Left lobe of liver (tissue), 2 donors: Measurements from ENCODE around the gene CMTM5. TPM values are rescaled to one million over a fixed set of nuclear protein-coding genes. Genes with fewer than 3 reads are reported as not detected.

ENCODE experiments used
- ATAC-seq: fragments of 200-7000 bp; cut with Tn5 transposase; one replicate; pipeline ENCODE4 v1.9.1; 2020; ENCODE audit warnings: mild to moderate bottlenecking, moderate library complexity
- DNase-seq: peaks from one replicate; pipeline ENCODE4 v3.0.0-alpha.2; 2020; ENCODE audit warnings: low spot score
- total RNA-seq: library from RNA; stranded (reverse); gene quantifications from one replicate; pipeline ENCODE4 v1.2.1, GENCODE V29; 2021
- donor health status: DM: no; HTN: no; CAD: no; lungs with moderate emphysema.
- donor health status: DM: no; HTN: yes; CAD: no.

The CMTM5 gene
- not detected for total RNA-seq

DNA sequence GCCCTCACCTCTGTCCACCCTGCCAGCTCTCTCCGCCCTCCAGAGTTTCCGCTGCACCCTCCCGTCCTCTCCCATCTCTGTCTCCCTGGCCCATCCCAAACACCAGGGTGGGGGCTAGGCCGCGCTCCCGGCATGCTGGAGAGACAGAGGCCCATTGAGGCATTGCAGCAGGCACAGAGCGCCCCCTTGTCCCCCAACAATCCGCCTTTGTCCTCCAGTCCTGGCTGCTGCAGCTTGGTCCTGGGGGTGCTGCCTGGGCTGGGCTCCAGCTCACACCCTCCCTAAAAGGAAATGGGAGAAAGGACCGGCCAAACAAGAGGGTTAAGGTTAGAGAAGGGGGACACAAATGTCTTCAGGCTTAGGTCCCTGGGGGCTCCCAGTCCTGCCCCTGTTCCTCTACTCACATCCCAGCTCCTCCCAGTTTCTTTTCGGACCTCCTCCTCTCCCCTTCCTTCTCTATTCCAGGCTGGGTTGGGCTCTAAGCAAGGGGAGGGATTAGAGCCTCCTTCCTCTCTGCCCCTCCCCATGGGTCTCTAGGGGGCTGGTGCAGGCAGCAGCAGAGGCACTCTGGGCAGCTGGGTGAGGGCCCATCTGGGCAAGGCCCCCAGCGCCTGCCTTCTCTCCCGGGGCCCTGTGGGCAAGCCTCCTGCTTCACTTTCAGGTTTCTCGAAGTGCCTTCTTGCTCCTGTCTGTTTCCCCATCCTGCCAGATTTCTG is at the start of gene CMTM5:
CMTM5 (plus strand) TSS at position 565 of the 716 bp plus-strand sequence. CDS start 206 bp downstream, outside the sequence.
- DNase-seq (no peak), ATAC-seq (no peak)

- ATAC-seq (peak; percentile 89), DNase-seq (peak; percentile 63)
These were observed 48.7 kb upstream of the CMTM5 start for GRCh38 chr14:23327947-23328744.

DNA sequence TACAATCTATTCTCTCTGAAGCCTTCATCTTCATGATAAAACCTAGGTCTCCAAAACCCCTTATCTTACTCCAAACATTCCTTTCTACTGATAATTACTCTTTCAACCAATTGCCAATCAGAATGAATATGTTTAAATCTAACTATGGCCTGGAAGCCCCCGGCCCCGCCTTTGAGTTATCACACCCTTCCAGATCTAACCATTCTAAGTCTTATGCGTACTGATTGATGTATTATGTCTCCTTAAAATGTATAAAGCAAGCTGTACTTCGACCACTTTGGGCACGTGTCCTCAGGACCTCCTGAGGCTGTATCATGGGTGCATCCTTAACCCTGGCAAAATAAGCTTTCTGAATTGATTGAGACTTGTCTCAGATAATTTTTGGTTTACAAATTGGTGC is 41.2 kb upstream of the CMTM5 start:
- no peak for ATAC-seq
- DNase-seq, result no peak

DNA sequence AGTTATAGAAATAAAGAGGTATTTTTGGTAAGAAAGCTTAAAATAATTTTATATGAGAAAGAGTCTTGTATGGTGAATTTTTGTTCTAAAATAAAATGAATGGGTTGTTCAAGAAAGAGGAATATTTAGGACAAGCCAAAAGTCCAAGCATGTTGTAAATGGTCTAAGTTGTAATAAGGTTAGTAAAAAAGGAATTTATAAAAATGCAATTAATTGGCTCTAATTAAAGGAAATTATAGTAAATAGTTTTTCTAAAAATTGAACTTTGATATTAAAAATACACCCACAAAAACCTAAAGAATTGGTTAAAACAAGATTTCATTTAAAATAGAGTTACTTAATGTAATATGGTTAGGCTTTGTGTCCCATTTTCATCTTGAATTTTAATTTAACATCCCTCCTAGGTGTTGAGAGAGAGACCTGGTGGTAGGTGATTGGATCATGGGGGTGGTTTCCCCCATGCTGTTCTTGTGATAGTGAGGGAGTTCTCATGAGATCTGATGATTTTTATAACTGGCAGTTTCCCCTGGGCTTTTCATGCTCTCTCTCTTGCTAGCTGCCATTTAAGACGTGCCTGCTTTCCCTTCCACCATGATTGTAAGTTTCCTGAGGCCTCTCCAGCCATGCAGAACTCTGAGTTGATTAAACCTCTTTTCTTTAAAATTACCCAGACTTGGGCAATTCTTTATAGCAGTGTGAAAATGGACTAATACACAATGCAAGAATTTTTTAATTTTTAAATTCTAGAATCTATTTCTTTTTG is 37.2 kb upstream of the CMTM5 start:
- DNase-seq, result no peak
- no peak for ATAC-seq

DNA sequence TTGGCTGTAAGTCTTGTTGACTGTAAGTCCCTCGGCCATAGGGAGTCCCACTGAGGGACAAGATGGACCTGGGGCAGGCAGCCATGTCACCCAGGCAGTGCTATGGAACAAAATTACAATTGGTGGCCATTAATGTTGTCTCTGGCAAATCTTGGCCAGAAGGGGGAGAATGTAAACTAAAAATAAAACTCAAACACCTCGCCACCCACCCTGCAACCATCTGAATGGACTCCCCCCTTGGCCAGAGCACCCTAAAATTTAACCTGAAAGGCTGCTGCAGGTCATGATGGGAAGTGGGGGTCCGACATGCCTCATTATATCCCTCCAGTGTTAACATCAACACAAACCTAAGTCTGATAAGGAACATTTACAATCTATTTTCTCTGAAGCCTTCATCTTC is 32.4 kb upstream of the CMTM5 start:
- ATAC-seq (no peak), DNase-seq (peak; percentile 4)

GRCh38 chr14:23345987-23346692 is 30.7 kb upstream of the CMTM5 start:
- DNase-seq (peak; percentile 18), ATAC-seq (no peak)

GRCh38 chr14:23346693-23347405 is 30.0 kb upstream of the CMTM5 start:
- ATAC-seq (no peak), DNase-seq (no peak)

- ATAC-seq (no peak), DNase-seq (no peak)
These were observed 29.2 kb upstream of the CMTM5 start for GRCh38 chr14:23347406-23348296.

- DNase-seq, result no peak
- ATAC-seq, result no peak
These were observed 28.6 kb upstream of the CMTM5 start for GRCh38 chr14:23348297-23348655.

DNA sequence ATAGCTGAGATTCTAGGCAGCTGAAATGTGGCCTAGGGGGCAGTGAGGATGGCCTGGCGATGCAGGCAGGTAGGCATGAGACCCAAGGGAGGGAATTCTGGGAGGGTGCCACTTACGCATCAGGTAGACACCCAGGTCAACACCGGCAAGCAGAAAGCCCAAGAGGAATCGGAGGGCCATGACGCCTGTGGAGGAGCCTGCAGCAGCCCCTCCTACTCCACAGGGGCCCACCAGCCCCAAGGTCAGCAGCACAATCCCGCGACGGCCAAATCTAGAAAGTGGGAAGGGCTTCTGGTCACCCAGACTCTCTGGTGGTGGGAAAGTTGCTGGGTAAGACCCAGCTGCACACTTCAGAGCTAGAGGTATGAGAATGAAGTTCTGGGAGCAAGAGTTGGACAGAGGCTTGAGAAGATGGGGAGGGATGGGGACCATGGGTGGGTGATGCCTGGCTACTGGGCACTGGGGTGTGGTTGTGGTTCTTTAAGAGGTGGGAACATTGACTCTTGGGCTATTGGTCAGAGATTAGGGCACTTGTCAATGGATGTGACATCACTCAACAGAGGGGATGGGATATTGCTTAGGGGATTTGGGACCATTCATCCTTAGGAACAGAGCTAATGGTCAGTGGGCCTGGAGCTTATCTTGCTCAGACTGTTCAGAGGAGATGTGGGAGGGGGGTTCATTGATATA is 27.5 kb upstream of the CMTM5 start:
- DNase-seq (peak; percentile 29), ATAC-seq (no peak)

DNA sequence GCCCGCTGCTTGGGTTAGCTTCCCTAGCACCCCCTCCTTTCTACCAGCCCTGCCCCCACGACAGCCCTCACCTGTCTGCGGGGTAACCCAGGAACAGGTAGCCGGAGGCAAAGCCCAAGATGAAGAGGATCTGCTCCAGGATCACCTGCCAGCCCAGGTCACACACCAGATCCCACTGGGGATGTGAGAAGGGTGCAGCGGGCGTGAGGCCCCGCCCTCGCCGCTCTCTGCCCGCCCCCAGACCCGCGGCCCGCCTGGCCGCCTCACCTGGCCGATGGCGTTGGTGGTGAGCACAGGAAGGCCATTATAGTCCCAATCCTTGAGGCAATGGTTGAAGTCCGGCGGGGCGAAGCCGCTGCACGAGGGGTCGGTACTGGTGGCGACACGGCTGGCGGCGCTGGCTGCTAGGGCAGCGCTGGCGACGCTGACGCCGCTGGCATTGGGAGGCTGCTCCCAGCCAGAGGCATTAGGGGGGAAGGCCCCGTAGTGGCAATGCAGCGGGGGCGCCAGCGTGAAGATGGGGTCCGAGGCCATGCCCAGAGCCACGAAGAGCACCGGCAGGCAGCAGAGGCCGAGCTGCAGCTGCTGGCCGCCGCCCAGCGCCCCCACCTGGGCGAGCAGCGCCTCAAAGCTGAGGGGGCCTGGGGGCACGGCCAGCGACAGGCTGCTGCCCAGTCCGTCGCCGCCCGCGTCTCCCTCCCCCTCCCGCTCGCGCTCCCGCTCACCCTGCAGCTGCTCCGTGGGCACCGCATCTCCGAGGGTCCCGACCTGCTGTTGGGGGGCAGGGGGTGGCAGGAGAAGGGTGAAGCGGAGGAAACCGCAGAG is 25.0 kb upstream of the CMTM5 start:
- DNase-seq (no peak), ATAC-seq (peak; percentile 27)

DNA sequence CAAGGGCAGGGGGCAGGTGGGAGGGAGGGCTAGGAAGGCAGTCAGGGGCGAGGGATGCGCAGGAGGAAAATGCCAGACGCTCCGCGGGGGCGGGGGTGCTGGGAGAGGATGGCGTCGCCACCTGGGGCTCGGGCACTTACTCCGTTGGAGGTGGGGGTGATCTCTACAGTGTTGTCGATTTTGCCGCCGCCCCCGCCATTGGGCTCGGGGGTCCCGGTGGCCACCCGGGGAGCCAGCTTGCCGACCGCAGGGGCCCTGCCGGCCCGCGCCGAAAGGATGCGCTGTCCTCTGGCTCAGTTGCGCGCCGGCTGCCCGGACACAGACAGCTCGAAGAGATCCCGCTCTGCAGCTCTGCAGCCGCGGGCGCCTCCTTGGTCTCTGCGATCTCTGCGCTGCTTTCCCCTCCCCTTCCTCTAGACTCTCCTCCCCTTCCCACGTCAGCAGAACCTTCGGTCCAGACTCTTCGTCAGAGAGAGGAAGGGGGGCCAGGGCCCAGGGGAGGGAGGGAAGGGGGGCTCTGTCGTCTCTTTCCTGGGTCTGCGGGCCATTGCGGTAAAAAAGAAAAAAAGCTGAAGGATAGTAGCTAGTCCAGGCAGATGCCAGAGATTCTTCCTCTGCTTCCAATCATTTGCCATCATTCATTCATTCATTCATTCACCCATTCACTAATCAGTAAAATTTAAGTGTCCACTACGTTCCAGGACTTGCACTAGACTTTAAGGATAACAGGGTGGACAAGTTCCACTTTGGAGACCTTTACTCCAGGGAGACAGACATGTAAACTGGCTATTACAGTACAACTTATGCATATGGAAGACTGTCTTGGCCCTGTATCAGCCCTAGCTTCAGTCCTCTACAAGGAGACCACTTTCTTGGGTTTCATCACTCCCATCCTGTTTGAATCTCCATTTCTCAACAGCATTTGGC is 24.1 kb upstream of the CMTM5 start, which contains the start of gene SLC22A17:
SLC22A17 (minus strand) TSS at position 382 of the 927 bp plus-strand sequence.
- ATAC-seq, result peak; percentile 87
- DNase-seq, result no peak

DNA sequence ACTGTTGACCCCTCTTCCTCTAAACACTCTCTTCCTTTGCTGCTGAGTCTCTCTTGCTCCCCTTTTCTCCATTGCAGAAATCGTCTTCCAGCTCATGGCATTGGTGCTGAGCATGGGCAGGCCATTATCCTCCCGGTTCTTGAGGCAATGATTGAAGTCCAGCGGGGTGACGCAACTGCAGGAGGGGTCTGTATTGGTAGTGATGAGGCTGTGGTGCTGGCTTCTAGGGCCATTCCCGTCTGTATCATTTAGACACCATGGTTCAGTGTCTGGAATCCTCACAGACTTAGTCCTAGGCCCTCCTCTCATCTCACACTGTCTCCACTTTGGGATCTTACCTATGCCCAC is 23.4 kb upstream of the CMTM5 start:
- DNase-seq, result no peak
- no peak for ATAC-seq

DNA sequence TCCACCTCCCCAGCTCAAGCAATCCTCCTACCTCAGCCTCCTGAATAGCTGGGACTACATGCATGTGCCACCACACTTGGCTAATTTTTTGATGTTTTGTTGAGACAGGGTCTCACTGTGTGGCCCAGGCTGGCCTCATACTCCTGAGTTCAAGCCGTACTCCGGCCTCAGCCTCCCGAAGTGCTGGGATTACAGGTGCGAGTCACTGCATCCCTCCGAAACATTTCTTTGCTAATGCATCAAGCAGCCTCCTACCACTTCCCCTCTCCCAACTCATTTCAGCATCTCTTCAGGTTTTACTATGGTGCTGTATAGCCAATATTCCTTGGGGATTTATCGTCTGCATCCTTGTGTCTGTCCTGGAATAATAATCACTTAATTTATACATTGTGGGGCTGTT is 21.9 kb upstream of the CMTM5 start:
- DNase-seq, result peak; percentile 19
- no peak for ATAC-seq

GRCh38 chr14:23355871-23356435 is 20.9 kb upstream of the CMTM5 start:
- peak; percentile 3 for DNase-seq
- ATAC-seq, result no peak

GRCh38 chr14:23356662-23357061 is 20.2 kb upstream of the CMTM5 start:
- peak; percentile 21 for DNase-seq
- no peak for ATAC-seq
